CD8-positive, alpha-beta memory T cell (primary cell): ENCODE data around the gene CEP164. TPM values are rescaled to one million over a fixed set of nuclear protein-coding genes. Genes with fewer than 3 reads are reported as not detected.
"Not testable (repeated sequence)": the region's sequence is repeated elsewhere in the genome, so short reads cannot be mapped to it uniquely, and the experiment has no call there.

Source experiments
- CTCF ChIA-PET: fragments of 350-600 bp; sonication (Branson Sonifier 250); formaldehyde crosslinking; loops from one replicate; lab custom pipeline; 2021; ENCODE audit warnings: antibody characterized with exemption; lab: Charles Lee
- POLR2A ChIA-PET: fragments of 350-600 bp; sonication (Branson Sonifier 250); formaldehyde crosslinking; loops from one replicate; lab custom pipeline; 2021; ENCODE audit warnings: antibody characterized with exemption; lab: Charles Lee
- DNase-seq, 5 donors: peaks; one replicate each; pipeline versions ENCODE4 v3.0.0 to v3.0.0-alpha.2; 2020 to 2022; ENCODE audit warnings: mixed read lengths in 1 of 5
- H3K27ac ChIP-seq: one replicate; pipeline ENCODE4 v1.7.0; 2013; ENCODE audit warnings: low read depth, mild to moderate bottlenecking, low read length, moderate library complexity
- H3K27me3 ChIP-seq: 2 replicates; pipeline ENCODE4 v1.7.0; 2013; ENCODE audit warnings: low read length, mild to moderate bottlenecking; ENCODE audit not compliant: insufficient read depth, poor library complexity, severe bottlenecking
- H3K36me3 ChIP-seq: 2 replicates; pipeline ENCODE4 v1.7.0; 2013; ENCODE audit warnings: mild to moderate bottlenecking, low read length, moderate library complexity; ENCODE audit not compliant: insufficient read depth
- H3K4me1 ChIP-seq: 2 replicates; pipeline ENCODE4 v1.7.0; 2013; ENCODE audit warnings: mild to moderate bottlenecking, low read length, moderate library complexity; ENCODE audit not compliant: insufficient read depth
- H3K4me3 ChIP-seq: 2 replicates; pipeline ENCODE4 v1.7.0; 2013; ENCODE audit warnings: mild to moderate bottlenecking, low read length
- H3K9me3 ChIP-seq: 2 replicates; pipeline ENCODE4 v1.7.0; 2013; ENCODE audit warnings: mild to moderate bottlenecking, low read length
- H3K27ac Mint-ChIP-seq, 8 donors: one replicate each; pipeline ENCODE4 v1.8.0; 2020 to 2021; ENCODE audit warnings: mixed read lengths in 8 of 8, mild to moderate bottlenecking in 6 of 8, inconsistent platforms in 3 of 8, moderate library complexity in 3 of 8
- H3K27me3 Mint-ChIP-seq, 2 donors: one replicate each; pipeline ENCODE4 v1.8.0; 2020 to 2021; ENCODE audit warnings: mixed read lengths in 2 of 2, mild to moderate bottlenecking in 1 of 2, moderate library complexity in 1 of 2
- H3K36me3 Mint-ChIP-seq, 3 donors: one replicate each; pipeline ENCODE4 v1.8.0; 2020 to 2021; ENCODE audit warnings: mixed read lengths in 3 of 3, inconsistent platforms in 1 of 3, mild to moderate bottlenecking in 1 of 3
- H3K4me1 Mint-ChIP-seq, 3 donors: one replicate each; pipeline ENCODE4 v1.8.0; 2020 to 2021; ENCODE audit warnings: mixed read lengths in 3 of 3, inconsistent platforms in 1 of 3, mild to moderate bottlenecking in 1 of 3
- H3K4me3 Mint-ChIP-seq, 7 donors: one replicate each; pipeline ENCODE4 v1.8.0; 2020 to 2021; ENCODE audit warnings: mixed read lengths in 7 of 7, mild to moderate bottlenecking in 6 of 7, moderate library complexity in 4 of 7, inconsistent platforms in 2 of 7
- H3K9me3 Mint-ChIP-seq, 5 donors: one replicate each; pipeline ENCODE4 v1.8.0; 2020 to 2022; ENCODE audit warnings: mixed read lengths in 5 of 5, mild to moderate bottlenecking in 3 of 5, moderate library complexity in 2 of 5, inconsistent platforms in 1 of 5
- polyA plus RNA-seq: library from polyadenylated mRNA; unstranded; fragments of 300-500 nt; fragmentation: Illumina TruSeq; gene quantifications from one replicate; pipeline ENCODE4 v1.2.3, GENCODE V29; 2021
- total RNA-seq, 2 experiments: library from RNA; stranded (reverse); gene quantifications; one replicate each; pipeline ENCODE4 v1.2.3, GENCODE V29; 2021

The CEP164 gene
- total and polyA plus RNA-seq, 3 experiments from 2014 or later, result 25.7 to 40.5 (median 34.6) TPM

DNA sequence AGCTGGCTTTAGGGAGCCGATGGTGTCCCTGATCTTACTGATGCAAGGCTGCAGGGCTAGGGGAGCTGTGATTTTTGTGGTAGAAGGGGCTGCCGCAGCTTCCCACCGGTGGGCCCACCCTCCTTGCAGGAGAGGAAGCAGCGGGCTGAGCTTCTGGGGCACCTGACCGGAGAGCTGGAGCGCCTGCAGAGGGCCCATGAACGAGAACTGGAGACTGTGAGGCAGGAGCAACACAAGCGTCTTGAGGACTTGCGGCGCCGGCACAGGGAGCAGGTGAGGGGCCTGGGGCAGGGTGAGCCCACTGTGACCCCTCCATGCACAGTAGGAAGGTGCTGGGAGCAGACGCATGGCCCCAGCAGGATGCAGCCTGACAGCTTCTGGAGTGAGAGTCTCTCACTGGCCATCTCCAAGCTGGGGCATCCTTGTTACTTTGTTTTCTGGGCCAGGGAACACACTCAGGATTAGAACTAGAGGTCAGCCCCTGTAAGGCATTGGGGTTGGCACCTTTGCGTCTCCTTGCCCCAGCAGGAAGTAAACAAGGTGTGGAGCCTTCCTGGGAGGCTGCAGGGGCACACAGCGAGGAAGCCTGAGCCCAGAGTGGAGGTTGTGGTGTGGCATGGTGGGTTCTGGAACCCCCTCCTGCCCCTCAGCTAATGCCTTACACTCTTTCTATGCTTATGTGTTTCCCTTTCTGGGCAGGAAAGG is 66.7 kb downstream of the CEP164 start:
- H3K27me3 Mint-ChIP-seq, result no peaks in the 10 kb centered on the region
- Histone ChIP-seq H3K4me3 (no peak overlapping the region), H3K36me3 (peaks cover 12% of the 10 kb centered on the region), H3K4me1 (no peaks in the 10 kb centered on the region), H3K9me3 (no peaks in the 10 kb centered on the region), H3K27me3 (no peaks in the 10 kb centered on the region), H3K27ac (no peak overlapping the region)
- DNase-seq, result no peak
- POLR2A ChIA-PET, result no interaction called here
- CTCF ChIA-PET, result interaction anchor here (0.6 to 1.4 kb wide), 2 partner anchors 32 to 181 kb away, joined by 3 to 4 read pairs; no protein-coding TSS in a partner anchor
- H3K4me3 Mint-ChIP-seq, result no peak overlapping the region
- peaks cover 0 to under 1% (median 0%) of the 10 kb centered on the region in 3 donors for H3K4me1 Mint-ChIP-seq
- H3K27ac Mint-ChIP-seq, result no peak overlapping the region
- H3K36me3 Mint-ChIP-seq, result peaks cover 30 to 94% (median 47%) of the 10 kb centered on the region in 3 donors
- H3K9me3 Mint-ChIP-seq, result peaks cover 0 to 8% (median 5%) of the 10 kb centered on the region in 5 donors

DNA sequence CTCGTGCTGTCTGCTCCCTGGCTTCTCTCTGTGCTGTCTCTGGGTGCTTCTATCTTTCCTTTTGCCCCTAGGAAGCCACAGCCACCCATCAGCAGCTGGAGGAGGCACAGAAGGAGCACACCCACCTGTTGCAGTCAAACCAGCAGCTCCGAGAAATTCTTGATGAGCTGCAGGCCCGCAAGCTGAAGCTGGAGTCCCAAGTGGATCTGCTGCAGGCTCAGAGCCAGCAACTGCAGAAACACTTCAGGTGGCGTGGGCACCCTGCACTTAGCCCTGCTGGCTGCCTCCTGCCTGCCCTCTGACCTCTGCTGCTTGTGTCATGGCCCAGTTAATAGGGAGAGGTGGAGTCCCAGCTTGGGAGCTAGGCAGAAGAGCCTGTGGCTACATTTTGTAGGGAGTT is 67.8 kb downstream of the CEP164 start:
- POLR2A ChIA-PET, result interaction anchor here (0.6 kb wide), 1 partner anchor 511 kb away, joined by 3 read pairs; no protein-coding TSS in a partner anchor
- Histone ChIP-seq H3K36me3 (peaks cover 12% of the 10 kb centered on the region), H3K27ac (no peak overlapping the region), H3K9me3 (no peaks in the 10 kb centered on the region), H3K4me1 (no peaks in the 10 kb centered on the region), H3K27me3 (no peaks in the 10 kb centered on the region), H3K4me3 (no peak overlapping the region)
- Mint-ChIP-seq H3K36me3 (peaks cover 31 to 96% (median 53%) of the 10 kb centered on the region in 3 donors), H3K4me1 (peaks cover 3 to 10% (median 5%) of the 10 kb centered on the region in 3 donors), H3K27ac (peak overlapping the region in 2 of 8 donors; percentile 51 to 74), H3K9me3 (peaks cover 0 to 8% (median 5%) of the 10 kb centered on the region in 5 donors), H3K4me3 (no peak overlapping the region), H3K27me3 (no peaks in the 10 kb centered on the region)
- CTCF ChIA-PET, result no interaction called here
- DNase-seq, result no peak

DNA sequence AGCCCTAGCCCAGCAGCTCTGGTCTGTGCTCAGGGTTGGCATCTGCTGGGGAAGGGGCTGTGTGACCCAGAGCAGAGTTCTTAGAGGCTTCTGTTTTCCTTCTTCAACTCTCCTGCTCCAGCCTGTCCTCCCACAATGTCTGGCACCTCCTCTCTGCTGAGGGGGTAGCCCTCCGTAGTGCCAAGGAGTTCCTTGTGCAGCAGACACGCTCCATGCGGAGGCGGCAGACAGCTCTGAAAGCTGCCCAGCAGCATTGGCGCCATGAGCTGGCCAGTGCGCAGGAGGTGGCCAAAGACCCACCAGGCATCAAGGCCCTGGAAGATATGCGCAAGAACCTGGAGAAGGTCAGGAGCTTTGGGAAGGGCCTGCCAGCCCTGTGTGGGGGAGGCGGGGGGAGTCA is 69.3 kb downstream of the CEP164 start:
- Mint-ChIP-seq H3K27ac (peak overlapping the region in 1 of 8 donors; percentile 47), H3K36me3 (peaks cover 20 to 92% (median 61%) of the 10 kb centered on the region in 3 donors), H3K27me3 (no peaks in the 10 kb centered on the region), H3K4me1 (peaks cover 3 to 16% (median 7%) of the 10 kb centered on the region in 3 donors), H3K9me3 (peaks cover 0 to 8% (median 5%) of the 10 kb centered on the region in 5 donors), H3K4me3 (no peak overlapping the region)
- no peaks in the 10 kb centered on the region for H3K9me3 ChIP-seq
- POLR2A ChIA-PET, result no interaction called here
- peaks cover 11% of the 10 kb centered on the region for H3K36me3 ChIP-seq
- CTCF ChIA-PET, result interaction anchor here (1.0 kb wide), 1 partner anchor 29 kb away, joined by 4 read pairs; no protein-coding TSS in a partner anchor
- H3K27ac ChIP-seq, result no peak overlapping the region
- H3K4me3 ChIP-seq, result no peak overlapping the region
- H3K4me1 ChIP-seq, result no peaks in the 10 kb centered on the region
- no peaks in the 10 kb centered on the region for H3K27me3 ChIP-seq
- DNase-seq, result no peak

DNA sequence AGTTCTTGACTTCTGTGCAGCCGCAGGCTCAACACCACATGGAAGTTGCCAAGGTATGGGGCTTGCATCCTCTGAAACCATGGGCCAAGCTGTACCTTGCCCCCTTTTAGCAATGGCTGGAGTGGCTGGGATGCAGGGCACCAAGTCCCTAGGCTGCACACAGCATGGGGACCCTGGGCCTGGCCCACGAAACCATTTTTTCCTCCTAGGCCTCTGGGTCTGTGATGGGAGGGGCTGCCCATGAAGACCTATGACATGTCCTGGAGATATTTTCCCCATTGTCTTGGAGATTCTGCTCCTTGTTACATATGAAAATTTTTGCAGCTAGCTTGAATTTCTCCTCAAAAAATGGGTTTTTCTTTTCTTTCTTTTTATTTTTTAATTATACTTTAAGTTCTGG is 71.0 kb downstream of the CEP164 start:
- H3K36me3 ChIP-seq, H3K27me3 Mint-ChIP-seq, H3K4me3 ChIP-seq, H3K4me3 Mint-ChIP-seq, H3K27me3 ChIP-seq, H3K9me3 Mint-ChIP-seq, H3K9me3 ChIP-seq, H3K4me1 ChIP-seq, H3K27ac Mint-ChIP-seq, POLR2A ChIA-PET, DNase-seq, H3K27ac ChIP-seq: not testable (repeated sequence)
- CTCF ChIA-PET, result interaction anchor here (1.0 kb wide), 1 partner anchor 28 kb away, joined by 4 read pairs; no protein-coding TSS in a partner anchor
- Mint-ChIP-seq H3K36me3 (peaks cover 33 to 89% (median 71%) of the 10 kb centered on the region in 3 donors), H3K4me1 (peaks cover 3 to 20% (median 7%) of the 10 kb centered on the region in 3 donors)

DNA sequence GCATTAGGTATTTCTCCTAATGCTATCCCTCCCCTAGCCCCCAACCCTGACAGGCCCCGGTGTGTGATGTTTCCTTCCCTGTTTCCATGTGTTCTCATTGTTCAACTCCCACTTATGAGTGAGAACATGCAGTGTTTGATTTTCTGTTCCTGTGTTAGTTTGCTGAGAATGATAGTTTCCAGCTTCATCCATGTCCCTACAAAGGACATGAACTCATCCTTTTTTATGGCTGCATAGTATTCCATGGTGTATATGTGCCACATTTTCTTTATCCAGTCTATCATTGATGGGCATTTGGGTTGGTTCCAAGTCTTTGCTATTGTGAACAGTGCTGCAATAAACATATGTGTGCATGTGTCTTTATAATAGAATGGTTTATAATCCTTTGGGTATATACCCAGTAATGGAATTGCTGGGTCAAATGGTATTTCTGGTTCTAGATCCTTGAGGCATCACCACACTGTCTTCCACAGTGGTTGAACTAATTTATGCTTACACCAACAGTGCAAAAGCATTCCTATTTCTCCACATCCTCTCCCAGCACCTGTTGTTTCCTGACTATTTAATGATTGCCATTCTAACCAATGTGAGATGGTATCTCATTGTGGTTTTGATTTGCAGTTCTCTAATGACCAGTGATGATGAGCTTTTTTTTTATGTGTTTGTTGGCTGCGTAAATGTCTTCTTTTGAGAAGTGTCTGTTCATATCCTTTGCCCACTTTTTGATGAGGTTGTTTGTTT is 71.6 kb downstream of the CEP164 start:
- DNase-seq, H3K4me1 ChIP-seq, H3K9me3 ChIP-seq, POLR2A ChIA-PET, H3K27ac ChIP-seq, H3K4me3 ChIP-seq, H3K4me3 Mint-ChIP-seq, H3K27me3 Mint-ChIP-seq, H3K9me3 Mint-ChIP-seq, CTCF ChIA-PET, H3K36me3 ChIP-seq, H3K27me3 ChIP-seq: not testable (repeated sequence)
- peaks cover 36 to 89% (median 76%) of the 10 kb centered on the region in 3 donors for H3K36me3 Mint-ChIP-seq
- H3K27ac Mint-ChIP-seq, result peak overlapping the region in 2 of 8 donors; percentile 49 to 51
- peaks cover 3 to 20% (median 7%) of the 10 kb centered on the region in 3 donors for H3K4me1 Mint-ChIP-seq

DNA sequence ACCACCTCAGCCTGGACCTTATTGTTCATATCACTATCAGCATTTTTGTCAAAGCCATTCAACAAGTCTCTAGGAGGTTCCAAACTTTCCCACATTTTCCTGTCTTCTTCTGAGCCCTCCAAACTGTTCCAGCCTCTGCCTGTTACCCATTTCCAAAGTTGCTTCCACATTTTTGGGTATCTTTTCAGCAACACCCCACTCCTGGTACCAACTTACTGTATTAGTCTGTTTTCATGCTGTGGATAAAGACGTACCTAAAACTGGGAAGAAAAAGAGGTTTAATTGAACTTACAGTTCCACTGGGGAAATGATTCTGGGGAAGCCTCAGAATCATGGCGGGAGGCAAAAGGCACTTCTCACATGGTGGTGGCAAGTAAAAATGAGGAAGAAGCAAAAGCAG is 78.2 kb downstream of the CEP164 start:
- DNase-seq, H3K9me3 ChIP-seq, H3K4me1 Mint-ChIP-seq, POLR2A ChIA-PET, H3K27ac Mint-ChIP-seq, H3K27ac ChIP-seq, H3K27me3 ChIP-seq, H3K4me3 Mint-ChIP-seq, H3K27me3 Mint-ChIP-seq, H3K4me1 ChIP-seq, H3K36me3 ChIP-seq, H3K4me3 ChIP-seq: not testable (repeated sequence)
- Mint-ChIP-seq H3K36me3 (peaks cover 40 to 83% (median 60%) of the 10 kb centered on the region in 3 donors), H3K9me3 (peaks cover 0 to 13% (median 7%) of the 10 kb centered on the region in 5 donors)
- CTCF ChIA-PET, result interaction anchor here (1.4 kb wide), 1 partner anchor 20 kb away, joined by 4 read pairs; no protein-coding TSS in a partner anchor

DNA sequence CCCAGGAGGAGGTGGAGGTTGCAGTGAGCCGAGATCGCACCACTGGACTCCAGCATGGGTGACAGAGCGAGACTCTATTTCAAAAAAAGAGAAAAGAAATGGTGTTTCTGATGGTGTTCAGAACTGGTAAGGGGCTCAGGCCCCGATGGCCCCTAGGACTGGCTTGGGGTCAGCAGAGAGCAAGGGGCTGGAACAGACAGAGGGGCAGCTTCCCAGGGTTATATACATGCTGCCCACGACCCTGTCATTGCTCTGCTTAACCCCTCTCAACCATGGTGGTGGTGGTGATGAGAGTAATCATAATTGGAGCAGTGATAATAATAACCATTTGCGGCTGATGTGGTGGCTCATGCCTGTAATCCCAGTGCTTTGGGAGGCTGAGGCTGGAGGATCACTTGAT is 79.4 kb downstream of the CEP164 start:
- CTCF ChIA-PET, result no interaction called here
- peaks cover 0 to 3% (median 0%) of the 10 kb centered on the region in 3 donors for H3K4me1 Mint-ChIP-seq
- H3K4me1 ChIP-seq, result no peaks in the 10 kb centered on the region
- no peak overlapping the region for H3K4me3 Mint-ChIP-seq
- no peaks in the 10 kb centered on the region for H3K9me3 ChIP-seq
- peaks cover 5% of the 10 kb centered on the region for H3K36me3 ChIP-seq
- H3K27me3 ChIP-seq, result no peaks in the 10 kb centered on the region
- no peaks in the 10 kb centered on the region for H3K27me3 Mint-ChIP-seq
- H3K4me3 ChIP-seq, result no peak overlapping the region
- no peak overlapping the region for H3K27ac ChIP-seq
- POLR2A ChIA-PET, result no interaction called here
- H3K27ac Mint-ChIP-seq, result no peak overlapping the region
- H3K9me3 Mint-ChIP-seq, result peaks cover 0 to 13% (median 7%) of the 10 kb centered on the region in 5 donors
- no peak for DNase-seq
- peaks cover 41 to 84% (median 49%) of the 10 kb centered on the region in 3 donors for H3K36me3 Mint-ChIP-seq

DNA sequence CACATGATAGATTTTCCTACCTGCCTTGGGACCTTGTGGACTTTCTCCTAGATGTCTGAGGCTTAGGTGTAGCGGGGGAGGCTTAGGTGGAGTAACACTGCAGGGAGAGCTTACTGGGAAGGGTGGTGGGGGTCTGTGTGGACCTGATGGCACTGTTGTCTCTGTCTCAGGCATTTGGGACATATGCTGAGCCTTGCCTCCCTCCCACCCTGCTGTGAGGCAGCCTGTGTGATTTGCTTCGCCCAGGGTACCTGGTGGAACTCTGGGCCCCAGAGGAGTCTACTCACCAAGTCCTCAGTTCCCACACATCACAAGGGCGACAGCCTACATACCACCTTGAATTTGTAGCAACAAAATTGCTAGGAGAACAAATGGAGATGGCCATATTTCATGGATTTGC is 80.7 kb downstream of the CEP164 start:
- Histone ChIP-seq H3K4me3 (no peak overlapping the region), H3K27me3 (no peaks in the 10 kb centered on the region), H3K27ac (no peak overlapping the region), H3K9me3 (no peaks in the 10 kb centered on the region), H3K36me3 (peaks cover 5% of the 10 kb centered on the region), H3K4me1 (no peaks in the 10 kb centered on the region)
- Mint-ChIP-seq H3K27ac (no peak overlapping the region), H3K4me1 (no peaks in the 10 kb centered on the region), H3K36me3 (peaks cover 38 to 83% (median 38%) of the 10 kb centered on the region in 3 donors), H3K27me3 (no peaks in the 10 kb centered on the region), H3K4me3 (no peak overlapping the region), H3K9me3 (peaks cover 0 to 13% (median 7%) of the 10 kb centered on the region in 5 donors)
- no peak for DNase-seq
- ChIA-PET POLR2A (no interaction called here), CTCF (interaction anchor here (1.7 kb wide), 1 partner anchor 18 kb away, joined by 4 read pairs; no protein-coding TSS in a partner anchor)
